NCI-H2227 treated with DMSO at 0.1 percent for 48 hours (cell line): ENCODE results near the gene KCTD8.

ENCODE experiments used
- DNase-seq: peaks from one replicate; lab custom pipeline; 2025; lab: John Stamatoyannopoulos, UW

KCTD8 gene

DNA sequence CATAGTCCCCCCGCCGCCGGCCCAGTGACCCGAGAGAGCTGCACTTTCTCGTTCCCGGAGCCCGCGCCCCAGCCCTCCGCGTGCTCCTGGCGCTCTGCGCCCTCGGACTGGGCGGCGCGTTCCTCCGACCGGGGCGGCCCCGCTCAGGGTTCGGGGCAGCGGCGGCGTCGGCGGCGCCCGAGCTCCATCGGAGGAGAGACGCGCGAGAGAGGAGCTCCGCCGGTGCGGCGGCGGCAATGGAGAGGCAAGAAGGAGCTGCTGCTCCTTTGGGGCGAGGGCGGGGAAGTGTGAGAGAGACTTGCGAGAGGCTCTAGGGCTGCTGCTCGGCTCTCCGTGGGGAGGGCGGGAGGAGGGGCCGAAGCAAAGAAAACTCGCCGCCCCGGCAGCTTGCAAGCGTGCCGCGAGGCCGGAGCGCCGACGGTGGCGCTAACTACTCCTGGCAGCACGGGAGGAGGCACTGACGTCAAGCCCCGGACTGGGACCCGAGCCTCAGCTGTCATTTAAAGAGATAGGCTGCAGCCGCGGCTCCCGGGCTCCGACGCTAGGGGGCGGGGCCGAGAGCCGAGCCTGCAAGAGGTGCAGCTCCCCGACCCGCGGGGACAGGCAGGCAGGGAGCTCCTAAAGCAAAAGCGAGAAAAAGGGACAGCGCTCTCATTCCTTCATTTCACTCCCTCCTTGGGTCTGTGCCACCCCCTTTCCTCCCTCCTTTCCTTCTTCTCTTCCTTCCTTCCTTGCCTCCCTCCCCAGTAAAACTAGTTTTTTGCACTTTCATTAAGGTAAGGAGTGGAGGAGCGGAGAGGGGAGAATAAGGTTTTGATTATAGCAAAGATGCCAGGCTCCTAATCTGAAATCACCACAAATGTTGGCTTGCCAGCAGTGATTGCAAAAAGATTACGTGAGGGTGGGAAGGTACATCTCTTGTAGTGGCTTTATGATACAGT, at the start of gene KCTD8:
Gene KCTD8, minus strand, starts transcription at position 289 of the 941 bp plus-strand sequence.
- DNase-seq: peak; percentile 25

DNA sequence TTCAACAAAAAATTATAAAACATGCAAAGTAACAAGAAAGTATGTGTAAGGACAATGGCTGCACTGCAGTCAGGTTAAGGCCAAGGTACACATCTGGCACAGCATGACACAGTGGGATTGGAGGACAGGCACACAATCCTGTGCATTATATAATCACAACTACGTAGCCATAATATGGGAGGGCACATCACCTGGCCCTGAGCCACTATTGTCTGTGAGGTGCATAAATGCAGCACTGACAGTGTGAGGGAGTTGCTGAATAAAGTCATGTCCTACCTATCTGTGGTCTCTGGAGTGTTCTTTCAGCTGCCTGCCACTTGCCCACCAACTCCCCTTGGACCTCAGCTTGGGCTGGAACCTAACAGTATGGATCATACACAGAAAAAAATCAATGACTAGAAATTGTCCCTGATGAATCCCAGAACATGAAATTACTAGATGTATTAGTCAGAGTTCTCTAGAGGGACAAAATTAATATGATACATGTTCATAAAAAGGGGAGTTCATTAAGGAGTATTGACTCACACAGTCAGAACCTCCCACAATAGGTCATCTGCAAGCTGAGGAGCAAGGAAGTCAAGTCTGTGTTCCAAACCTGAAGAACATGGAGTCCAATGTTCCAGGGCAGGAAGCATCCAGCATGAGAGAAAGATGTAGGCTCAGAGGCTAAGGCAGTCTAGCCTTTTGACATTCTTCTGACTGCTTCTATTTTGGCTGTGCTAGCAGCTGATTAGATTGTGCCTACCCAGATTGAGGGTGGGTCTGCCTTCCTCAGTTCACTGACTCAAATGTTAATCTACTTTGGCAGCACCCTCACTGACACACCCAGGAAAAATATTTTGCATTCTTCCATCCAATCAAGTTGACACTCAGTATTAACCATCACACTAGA, 46.4 kb upstream of the KCTD8 start:
- no peak for DNase-seq

DNA sequence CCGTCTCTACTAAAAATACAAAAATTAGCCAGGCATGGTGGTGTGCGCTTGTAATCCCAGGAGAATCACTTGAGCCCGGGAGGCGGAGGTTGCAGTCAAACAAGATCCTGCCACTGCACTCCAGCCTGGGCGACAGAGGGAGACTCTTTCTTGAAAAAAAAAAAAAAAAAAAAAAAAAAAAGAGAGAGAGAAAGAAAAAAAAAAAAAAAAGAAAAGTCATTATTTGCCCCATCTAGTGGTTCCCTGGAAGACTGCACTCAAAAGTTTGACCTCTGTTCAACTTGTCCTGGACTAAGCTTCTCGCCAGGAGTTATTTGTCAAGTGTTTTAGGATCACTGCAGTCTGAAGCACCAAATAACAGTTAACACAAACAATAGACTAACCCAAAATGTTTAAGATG, 45.3 kb upstream of the KCTD8 start:
- no peak for DNase-seq

DNA sequence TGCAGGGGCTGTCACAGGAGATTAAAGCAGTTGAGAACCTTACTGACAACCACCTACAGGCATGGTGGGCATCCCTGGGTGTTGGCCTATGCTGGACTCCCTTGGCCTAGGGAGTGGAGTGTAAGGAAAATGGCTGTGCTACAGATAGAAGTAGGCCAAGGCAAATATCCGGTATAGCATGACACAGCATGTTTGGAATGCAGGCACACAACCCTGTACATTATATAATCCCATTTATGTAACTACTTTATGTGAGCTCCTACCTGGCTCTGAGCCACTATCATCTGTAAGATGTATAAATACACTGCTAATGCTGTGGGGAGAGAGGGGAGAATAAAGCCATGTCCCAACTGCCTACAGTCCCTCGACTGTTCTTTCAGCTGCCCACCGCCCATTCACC, 38.7 kb upstream of the KCTD8 start:
- DNase-seq: no peak

DNA sequence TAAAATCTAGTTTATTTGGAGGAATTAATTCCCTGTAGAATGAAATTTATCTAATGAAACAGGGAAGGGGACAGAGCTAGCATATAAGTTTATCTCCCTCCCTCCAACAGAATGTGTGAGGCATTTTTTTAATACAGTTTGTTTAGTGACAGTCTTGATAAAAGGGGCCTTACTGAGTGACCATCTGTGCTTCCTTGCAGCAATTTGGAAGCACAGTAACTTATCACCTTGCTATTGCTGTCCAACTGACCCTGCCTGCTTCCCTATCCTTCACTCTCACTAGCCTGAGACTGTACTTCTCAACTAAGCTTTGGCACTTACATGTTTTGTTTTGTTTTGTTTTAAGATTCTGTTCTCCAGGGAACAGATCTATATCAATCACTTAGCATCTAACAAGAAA, 31.1 kb upstream of the KCTD8 start:
- no peak for DNase-seq

DNA sequence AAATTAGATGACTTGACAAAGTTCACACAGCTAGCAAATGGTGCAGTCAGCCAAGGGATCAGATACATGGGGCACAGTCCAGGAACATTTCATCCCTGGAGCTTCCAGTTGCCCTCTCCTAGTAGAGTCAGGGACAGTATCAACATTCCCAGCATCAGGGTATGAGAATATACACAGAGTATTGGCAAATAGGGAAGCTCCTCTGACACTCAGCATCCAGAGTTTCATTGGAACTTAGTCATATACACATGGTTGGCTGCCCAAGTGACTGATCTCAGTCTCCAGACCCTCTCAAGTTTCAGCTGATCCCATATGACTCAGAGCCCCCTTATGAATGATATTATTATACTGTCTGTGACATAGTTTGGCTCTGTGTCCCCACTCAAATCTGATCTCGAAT, 13.7 kb upstream of the KCTD8 start:
- DNase-seq: no peak

DNA sequence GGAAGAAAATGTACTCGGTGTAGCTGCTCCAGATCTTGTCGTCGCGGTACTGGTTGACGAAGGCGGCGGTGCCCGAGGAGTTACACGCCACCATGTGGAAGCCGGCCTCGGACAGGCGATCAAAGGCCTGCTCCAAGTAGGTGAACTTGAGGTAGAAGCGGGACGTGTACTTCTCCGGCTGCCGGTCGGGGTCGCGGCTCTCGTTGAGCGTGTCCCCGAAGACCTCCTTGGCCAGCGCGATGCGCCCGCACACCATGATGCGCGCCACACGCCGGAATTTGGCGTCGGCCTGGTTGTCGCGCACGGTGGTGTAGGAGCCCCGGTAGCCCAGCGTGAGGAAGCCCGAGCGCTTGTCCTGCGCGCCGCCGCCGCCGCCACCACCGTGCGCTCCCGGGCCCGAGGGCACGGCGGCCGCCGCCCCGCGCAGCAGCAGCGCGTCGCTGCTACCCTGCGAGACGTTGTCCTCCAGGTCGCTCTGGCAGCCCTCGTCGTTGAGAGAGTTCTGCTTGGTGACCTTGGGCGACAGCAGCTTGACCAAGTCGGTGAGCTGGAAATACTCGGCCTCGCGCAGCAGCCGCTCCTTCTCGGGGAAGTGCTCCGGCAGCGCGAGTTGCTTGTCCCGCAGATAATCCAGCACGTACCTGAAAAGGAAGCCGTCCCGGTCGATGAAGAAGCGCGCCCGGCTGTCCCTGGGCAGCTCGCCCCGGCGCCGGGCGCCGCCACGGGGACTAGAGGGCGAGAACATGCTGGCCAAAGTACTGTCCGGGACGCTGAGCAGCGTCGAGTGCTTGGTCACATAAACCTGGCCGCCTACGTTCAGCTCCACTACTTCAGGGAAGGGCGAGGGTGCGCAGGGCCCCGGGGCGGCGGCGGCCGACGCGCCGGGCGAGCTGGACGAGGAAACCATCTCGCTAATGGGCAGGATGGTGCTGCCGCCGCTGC, 775 bp downstream of the KCTD8 start:
- DNase-seq: no peak

DNA sequence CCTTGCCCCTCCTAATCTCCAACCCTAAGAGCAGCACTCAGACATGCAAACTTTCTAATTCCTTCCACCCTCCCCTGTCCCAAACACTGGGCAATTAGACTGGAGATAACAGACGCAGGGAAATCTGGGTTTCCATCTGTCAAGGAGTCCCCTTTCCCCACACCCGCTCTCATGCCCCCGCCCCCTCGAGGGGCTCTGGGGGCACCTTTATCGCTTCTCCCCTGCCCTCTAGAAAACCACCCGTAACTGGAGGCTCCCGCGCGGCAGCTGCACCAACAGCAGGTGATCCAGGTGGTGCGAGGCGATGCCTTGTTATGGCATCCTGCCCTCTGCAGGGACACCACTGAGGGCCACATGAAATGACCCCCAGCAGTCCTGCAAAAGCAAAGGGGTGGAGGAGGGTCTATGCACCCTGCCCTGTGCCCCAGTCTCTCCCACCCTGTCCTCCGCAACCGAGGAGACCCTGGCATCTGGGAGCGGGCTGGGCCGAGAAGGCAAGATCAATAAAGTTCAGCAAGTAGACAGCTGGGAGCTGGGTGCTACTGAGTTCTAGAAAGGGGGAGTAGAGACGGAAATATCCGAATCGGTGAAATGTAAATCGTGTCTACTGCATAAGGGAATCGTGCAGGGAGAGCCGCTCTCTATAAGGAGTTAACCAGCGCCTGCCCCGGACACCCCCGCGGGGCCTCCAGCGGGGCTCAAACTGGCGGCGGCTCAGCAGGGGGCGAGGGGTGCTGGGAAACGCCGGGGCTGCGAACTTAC, 1.6 kb downstream of the KCTD8 start:
- no peak for DNase-seq

DNA sequence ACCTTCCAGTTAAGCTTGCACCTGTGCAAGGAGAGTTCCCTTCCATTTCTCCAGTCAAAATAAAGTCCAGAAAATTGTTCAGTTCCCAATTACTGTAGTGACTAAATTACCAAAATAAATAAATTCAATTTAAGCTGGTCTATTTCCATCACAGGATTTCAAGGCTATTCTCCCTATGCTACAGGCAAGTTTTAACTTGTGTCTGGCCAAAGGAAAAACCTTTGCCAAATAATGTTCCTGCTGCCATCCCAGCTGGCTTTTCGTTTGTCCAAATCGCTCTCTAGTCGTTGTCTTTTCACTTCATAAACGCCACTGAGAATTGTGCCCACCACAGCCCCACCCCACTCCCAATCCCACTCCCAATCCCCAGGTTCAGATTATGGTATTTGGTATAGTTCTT, 2.4 kb downstream of the KCTD8 start:
- DNase-seq: no peak

DNA sequence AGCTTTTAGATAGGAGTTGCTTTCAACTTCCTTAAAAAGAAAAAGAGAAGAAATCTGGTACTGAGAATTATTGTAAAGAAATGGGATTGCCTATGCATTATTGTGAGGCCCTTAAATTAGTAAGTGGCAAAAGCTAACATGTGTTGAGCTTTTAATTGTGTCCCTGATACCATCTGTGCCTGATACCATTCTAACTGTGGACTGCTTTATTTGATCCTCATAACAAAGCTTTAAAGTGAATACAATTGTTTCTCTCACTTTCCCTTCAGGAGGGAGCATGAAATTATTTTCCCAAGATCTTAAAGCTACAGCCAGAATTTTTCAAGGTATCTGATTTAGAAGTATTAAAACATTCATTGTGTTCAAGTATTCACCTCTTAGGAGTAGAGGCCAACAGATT, 9.9 kb downstream of the KCTD8 start:
- no peak for DNase-seq

DNA sequence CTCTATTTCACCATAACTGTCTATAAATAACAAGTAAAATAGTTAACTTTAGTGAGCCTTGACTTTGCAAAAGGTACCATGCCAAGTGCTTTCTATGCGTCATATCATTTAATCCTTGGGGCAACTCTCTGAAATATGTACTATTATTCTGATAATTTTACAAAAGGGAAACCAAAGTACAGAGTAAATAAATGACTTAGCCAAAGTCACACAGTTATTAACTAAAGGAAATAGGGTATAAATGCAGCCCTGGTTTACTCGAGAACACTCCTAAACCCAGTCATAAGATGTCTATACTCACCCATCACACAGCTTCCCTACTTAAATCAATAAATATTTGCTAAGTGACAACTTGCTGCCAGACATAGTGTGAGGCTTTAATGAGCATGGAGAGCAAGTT, 14.4 kb downstream of the KCTD8 start:
- no peak for DNase-seq

DNA sequence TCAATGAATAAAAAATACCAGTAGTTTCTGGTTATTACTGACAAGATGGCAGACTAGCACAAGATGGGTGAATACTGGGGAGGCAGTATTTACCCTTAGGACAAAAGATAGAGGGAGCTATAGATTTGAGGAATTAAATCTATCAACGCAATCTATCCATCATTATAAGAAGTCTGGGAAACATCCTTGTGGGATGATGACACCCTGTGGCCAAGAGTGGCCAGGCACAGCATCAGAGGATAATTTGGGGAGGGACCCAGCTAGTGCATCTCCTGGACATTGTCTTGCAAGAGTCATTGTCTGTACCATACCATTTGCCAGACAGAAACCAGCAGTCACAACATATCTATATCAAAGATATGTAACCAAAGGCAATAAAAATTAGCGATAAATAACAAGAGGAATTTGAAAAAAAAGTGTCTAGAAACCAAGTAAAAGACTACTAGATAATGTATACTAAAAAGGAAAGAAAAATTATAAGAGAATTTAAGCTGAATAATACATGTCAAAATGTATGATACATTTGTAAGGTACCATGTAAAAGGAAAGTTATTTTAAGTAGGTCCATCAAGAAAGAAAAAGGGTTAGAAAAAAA, 22.9 kb downstream of the KCTD8 start:
- DNase-seq: no peak

DNA sequence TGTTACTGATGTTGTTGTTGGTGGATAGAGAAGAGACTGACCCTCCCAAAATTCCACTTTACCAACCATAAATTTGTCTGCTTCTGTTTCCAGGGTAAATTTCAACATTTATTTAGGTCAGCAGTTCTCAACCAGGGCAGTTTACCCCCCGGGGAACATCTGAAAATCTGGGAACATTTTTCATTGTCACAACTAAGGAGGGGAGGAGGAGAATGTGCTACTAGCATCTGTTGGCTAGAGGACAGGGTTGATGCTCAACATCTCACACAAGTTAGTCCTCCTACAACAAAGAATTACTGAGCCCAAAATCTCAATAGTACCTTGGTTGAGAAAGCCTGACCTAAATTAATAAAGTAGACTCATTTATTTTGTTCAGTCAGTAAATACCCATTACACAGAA, 25.7 kb downstream of the KCTD8 start:
- no peak for DNase-seq

DNA sequence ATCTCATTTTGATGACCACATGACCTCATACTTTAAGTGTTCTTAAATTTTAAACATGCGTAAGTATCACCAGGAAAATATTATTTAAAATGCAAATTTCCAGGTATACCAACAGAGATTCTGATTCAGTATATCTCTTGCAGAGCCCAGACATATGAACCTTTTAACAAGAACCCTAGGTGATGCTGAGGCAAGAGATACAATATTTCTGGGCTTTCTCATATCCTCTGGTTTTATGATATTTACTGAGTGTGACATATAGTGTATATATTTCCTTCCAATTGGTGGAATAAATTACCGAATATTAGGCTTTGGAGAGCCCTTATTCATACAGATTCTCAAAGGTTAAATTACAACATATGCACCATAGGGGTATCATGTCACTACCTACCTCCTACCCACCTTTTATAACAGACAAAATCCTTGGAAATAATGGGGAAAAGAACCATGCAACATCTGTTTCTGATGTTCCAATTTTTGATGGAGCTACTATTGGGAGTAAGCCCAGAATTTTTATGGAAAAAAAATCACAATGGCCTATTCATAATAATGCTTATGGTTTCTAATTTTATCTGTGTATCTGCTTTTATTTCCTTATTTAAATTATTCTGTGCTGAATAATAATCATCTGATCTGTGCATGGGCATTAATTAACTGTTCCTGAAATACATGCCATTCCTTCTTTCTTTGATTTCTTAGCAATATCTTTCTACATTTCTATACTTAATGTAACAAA, 27.1 kb downstream of the KCTD8 start:
- DNase-seq: no peak

DNA sequence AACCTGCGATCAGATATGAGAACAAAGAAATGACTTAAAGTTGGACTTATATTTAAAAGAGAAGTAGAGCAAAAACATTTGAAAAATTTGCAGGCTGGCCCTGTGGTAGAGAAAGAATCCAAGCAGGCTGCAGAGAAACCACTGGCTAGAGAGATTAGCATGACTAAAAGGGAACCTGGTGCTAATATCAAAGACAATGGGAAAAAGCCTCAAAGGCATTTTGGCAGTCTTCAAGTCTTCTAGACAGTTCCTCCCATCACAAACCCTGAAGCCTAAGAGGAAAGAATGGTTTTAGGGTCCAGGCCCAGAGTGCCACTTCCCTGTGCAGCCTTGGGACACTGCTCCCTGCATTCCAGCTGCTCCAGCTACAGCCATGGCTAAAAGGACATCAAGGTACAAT, 33.4 kb downstream of the KCTD8 start:
- no peak for DNase-seq

DNA sequence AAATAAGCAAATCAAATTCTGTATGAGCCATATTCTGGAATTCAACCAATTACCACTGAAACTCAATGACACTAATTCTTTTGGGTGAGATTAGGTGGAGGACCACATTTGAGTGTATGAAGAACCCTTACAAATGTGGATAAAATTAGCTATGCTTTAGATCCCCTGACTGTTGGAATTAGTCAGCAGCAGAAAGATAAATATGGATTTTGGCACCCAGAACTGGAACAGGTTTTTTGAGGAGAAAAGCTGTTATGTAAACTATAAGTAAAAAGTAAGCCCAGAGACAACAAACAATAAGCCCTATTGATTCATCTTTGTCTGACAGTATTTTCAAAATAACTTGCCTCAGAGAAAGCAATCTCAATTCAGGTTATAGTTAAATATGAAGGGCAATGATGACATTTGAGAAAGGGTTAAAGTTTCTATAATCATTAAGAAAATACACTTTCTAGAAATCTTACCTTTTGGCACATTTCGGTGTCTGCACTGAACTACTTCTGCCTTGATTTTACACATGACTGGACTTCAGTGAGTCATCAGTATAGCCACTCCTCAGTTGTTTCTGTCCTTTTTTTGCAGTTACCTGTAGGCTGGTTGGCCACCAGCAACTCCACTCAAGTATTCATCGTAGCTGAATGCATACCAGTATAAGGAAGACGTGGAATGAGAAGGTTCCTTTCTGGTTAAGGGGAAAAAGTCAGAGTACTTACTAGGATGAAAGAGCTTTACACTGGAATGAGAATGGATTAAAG, 80.0 kb downstream of the KCTD8 start:
- DNase-seq: no peak

DNA sequence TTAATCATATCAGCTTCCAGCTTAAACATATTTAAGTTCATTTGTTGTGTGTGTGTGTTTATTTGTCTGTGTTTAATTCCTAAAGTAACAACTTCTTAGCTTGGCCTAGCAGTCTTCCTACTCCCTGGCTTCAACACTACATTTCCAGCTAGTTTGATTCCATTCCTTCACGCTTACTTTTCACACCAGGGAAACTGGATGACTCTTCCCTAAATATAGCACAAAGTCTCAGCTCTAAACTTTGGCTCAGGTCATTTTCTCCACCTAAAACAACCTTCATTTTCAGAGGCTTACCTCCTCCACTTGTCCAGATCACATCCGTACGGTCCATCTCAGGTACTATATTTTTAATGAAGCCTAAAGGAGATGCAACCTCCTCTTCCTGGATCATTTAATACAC, 94.4 kb downstream of the KCTD8 start:
- DNase-seq: no peak

DNA sequence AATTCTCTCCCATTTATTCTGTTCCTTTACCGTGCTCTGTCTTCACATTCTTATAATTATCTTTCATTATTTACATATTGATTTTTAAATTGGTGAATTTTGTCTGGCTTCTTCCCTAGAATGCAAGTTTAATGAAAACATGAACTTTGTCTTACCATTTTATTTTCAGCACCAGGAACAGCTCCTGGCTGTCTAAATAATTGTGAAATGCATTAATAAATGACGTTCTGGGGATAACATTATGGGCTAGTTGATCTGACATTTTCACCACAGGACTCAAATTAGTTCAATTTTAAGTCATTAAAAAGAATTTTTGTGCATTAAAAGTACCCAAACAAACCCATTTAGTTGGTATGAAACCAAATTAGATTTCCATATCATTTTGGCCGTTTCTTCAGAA, 97.5 kb downstream of the KCTD8 start:
- no peak for DNase-seq

DNA sequence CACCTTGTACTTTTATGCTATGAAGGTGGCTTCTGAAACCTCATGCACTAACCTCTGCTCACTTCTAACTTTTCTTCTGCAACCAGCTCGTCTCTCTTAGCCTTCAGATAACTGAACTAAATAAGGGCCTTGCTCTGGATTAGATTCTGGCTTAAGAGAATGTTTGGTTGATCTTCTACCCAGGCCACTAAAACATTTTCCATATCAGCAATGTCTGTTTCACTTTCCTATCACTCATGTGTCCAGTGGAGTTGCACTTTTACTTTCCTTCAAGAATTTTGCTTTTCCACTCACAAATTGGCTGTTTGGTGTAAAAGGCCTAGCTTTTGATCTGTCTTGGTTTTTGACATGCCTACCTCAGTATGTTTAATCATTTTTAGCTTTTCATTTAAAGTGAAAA, 105.8 kb downstream of the KCTD8 start:
- DNase-seq: no peak
